ENCODE measurements around the gene RPL31.

GRCh38 chr2:101023327-101024107, 21.4 kb downstream of the RPL31 start:
- TF ChIP-seq CTCF (IDR thresholded peaks at IDR 0.05) (no peak), POLR2A (IDR thresholded peaks at IDR 0.05) (no peak), POLR2AphosphoS5 (IDR thresholded peaks at IDR 0.05) (no peak), EP300 (IDR thresholded peaks at IDR 0.05) (no peak)

Measured in gastroesophageal sphincter (tissue), 3 donors.